Naive thymus-derived CD8-positive, alpha-beta T cell (primary cell): ENCODE results near the gene MIGA2. TPM values are rescaled to one million over a fixed set of nuclear protein-coding genes. Genes with fewer than 3 reads are reported as not detected.

Experiments used
- ATAC-seq, 2 donors: fragments of 150-1000 bp; cut with Tn5 transposase in 1 of 2; sonication (Bioruptor Pico), chemical (Tn5 transposase) in 1 of 2; 1 replicate in 1 of 2; 2 replicates in 1 of 2; pipeline ENCODE4 v1.10.0; 2021; ENCODE audit warnings: mild to moderate bottlenecking in 2 of 2, moderate library complexity in 2 of 2
- POLR2A ChIA-PET: fragments of 350-600 bp; sonication (Branson Sonifier 250); formaldehyde crosslinking; loops from one replicate; lab custom pipeline; 2021; ENCODE audit warnings: antibody characterized with exemption; lab: Charles Lee
- DNase-seq, 10 donors: peaks; one replicate each; pipeline versions ENCODE4 v3.0.0 to v3.0.0-alpha.2; 2020 to 2022
- H3K27ac Mint-ChIP-seq, 10 donors: one replicate each; pipeline ENCODE4 v1.8.0; 2020 to 2022; ENCODE audit warnings: mild to moderate bottlenecking in 10 of 10, mixed read lengths in 10 of 10, moderate library complexity in 4 of 10, inconsistent platforms in 1 of 10
- H3K27me3 Mint-ChIP-seq, 5 donors: one replicate each; pipeline ENCODE4 v1.8.0; 2021 to 2022; ENCODE audit warnings: mixed read lengths in 5 of 5
- H3K36me3 Mint-ChIP-seq, 3 donors: one replicate each; pipeline ENCODE4 v1.8.0; 2020 to 2022; ENCODE audit warnings: mixed read lengths in 3 of 3, mild to moderate bottlenecking in 2 of 3, inconsistent platforms in 1 of 3
- H3K4me1 Mint-ChIP-seq, 4 donors: one replicate each; pipeline ENCODE4 v1.8.0; 2021 to 2022; ENCODE audit warnings: mixed read lengths in 4 of 4
- H3K4me3 Mint-ChIP-seq, 10 donors: one replicate each; pipeline ENCODE4 v1.8.0; 2020 to 2022; ENCODE audit warnings: mild to moderate bottlenecking in 10 of 10, mixed read lengths in 10 of 10, moderate library complexity in 6 of 10, inconsistent platforms in 1 of 10
- H3K9me3 Mint-ChIP-seq, 9 donors: one replicate each; pipeline ENCODE4 v1.8.0; 2020 to 2022; ENCODE audit warnings: mixed read lengths in 9 of 9, mild to moderate bottlenecking in 3 of 9, inconsistent platforms in 1 of 9, moderate library complexity in 1 of 9
- polyA plus RNA-seq, 3 donors: library from polyadenylated mRNA; unstranded; fragments of 300-500 nt; fragmentation: Illumina TruSeq; gene quantifications; one replicate each; pipeline ENCODE4 v1.2.3, GENCODE V29; 2021
- total RNA-seq, 8 experiments: library from RNA in 2 of 8; stranded (reverse) in 2 of 8; gene quantifications; one replicate each; pipeline ENCODE4 v1.2.3 and lab custom pipeline; 2021 to 2026

The MIGA2 gene
- total and polyA plus RNA-seq, 5 experiments from 2014 or later: 5.9 to 88.3 (median 11.3) TPM

DNA sequence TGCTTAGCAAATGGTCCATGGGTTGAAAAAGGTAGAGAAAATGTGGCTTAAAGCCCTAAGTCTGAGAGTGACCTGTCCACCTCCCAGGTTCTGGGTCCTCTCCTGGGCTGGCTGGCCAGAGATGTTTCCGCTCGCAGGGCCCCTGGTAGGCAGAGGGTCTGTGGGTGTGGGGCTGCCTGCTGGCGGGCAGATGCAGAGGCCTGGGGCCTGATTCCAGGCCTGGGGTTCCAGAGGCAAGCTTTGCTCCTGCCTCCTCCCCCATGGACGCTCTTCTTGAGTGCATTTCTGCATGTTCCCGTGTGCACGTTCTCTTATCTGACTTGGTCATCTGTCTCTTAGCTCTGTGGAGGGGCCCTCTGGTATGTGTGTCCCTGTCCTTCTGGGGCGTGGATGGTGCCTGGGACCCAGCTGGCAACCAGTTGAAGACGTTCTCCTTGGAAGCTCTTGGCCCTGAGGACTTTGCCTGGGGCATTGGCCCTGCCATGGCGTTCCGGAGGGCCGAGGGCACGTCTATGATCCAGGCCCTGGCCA, 3.8 kb downstream of the MIGA2 start:
- Mint-ChIP-seq H3K9me3 (no peaks in the 10 kb centered on the region), H3K36me3 (peaks cover 0 to 39% (median 4%) of the 10 kb centered on the region in 3 donors), H3K27ac (peak overlapping the region in 2 of 10 donors; percentile 45 to 71), H3K4me1 (peaks cover 22 to 51% (median 35%) of the 10 kb centered on the region in 4 donors), H3K27me3 (no peaks in the 10 kb centered on the region), H3K4me3 (peak overlapping the region in 2 of 10 donors; percentile 22 to 60)
- ATAC-seq (no peak), DNase-seq (no peak)
- POLR2A ChIA-PET: interaction anchor here (0.7 kb wide), 1 partner anchor 86 kb away, joined by 3 read pairs; no protein-coding TSS in a partner anchor

DNA sequence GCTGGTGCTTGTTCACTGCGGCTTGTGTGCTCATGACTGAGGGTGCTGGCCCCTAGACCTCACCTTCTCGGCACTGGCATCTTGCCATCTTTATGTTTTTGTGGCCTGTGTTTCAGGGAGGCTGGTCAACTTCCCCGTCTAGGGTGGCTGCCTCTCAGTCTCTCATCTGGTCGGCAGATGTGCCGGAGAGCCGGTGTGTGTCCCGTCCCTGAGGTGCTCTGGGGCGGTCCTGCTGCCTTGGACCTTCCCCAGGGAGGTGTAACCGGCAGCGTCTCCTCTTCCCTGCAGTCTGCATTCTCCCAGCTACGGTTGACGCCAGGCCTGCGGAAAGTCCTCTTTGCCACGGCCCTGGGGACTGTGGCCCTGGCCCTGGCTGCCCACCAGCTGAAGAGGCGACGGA, 5.6 kb downstream of the MIGA2 start:
- ATAC-seq (no peak), DNase-seq (no peak)
- Mint-ChIP-seq H3K27me3 (no peaks in the 10 kb centered on the region), H3K36me3 (peaks cover 0 to 51% (median 4%) of the 10 kb centered on the region in 3 donors), H3K27ac (no peak overlapping the region), H3K4me3 (no peak overlapping the region), H3K4me1 (peaks cover 12 to 37% (median 23%) of the 10 kb centered on the region in 4 donors), H3K9me3 (no peaks in the 10 kb centered on the region)
- POLR2A ChIA-PET: interaction anchor here (0.6 kb wide), 1 partner anchor 22 kb away, joined by 3 read pairs; no protein-coding TSS in a partner anchor

DNA sequence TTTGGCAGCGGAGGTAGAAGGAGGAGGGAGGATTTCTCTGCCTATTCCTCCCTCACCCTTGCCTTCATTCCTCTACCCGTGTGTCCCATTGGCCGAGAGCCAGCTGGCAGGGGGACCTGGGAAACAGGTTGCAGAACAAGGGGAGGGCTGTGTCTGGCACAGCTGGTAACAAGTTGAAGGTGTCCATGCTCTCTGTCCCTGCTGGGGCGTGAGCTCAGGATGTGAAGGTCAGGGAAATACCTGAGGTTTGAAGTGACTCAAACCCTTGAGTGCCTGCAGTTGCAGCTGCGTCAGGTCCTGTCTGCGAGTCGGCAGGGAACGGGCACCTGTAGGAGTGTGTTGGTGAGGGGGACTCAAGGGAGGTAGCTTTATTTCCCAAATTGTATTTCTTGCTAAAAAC, 16.2 kb downstream of the MIGA2 start:
- Mint-ChIP-seq H3K27me3 (no peaks in the 10 kb centered on the region), H3K4me3 (no peak overlapping the region), H3K27ac (no peak overlapping the region), H3K4me1 (peaks cover 0 to 3% (median 0%) of the 10 kb centered on the region in 4 donors), H3K36me3 (peaks cover 0 to 84% (median 15%) of the 10 kb centered on the region in 3 donors), H3K9me3 (no peaks in the 10 kb centered on the region)
- no peak for ATAC-seq
- POLR2A ChIA-PET: interaction anchor here (0.7 kb wide), 1 partner anchor 866 kb away, joined by 3 read pairs; no protein-coding TSS in a partner anchor
- DNase-seq: no peak

DNA sequence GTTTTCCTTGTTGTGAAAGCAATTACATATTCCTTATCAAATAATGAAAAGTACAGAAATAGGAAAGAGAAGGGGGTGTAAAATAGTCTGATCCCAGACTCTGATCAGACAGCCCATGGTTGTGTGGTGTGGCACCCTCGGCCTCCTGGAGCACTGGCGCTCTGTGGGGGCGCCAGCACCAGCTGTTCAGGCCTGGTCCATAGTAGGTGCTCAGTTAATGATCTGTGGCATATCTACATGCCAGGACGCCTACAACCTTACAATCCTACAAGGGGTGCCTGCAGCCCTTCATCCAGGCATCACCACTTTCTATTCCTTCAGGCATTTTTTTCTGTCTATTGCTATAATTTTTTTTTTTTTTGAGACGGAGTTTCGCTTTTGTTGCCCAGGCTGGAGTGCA, 16.6 kb downstream of the MIGA2 start:
- POLR2A ChIA-PET: interaction anchor here (0.7 kb wide), 1 partner anchor 866 kb away, joined by 3 read pairs; no protein-coding TSS in a partner anchor

DNA sequence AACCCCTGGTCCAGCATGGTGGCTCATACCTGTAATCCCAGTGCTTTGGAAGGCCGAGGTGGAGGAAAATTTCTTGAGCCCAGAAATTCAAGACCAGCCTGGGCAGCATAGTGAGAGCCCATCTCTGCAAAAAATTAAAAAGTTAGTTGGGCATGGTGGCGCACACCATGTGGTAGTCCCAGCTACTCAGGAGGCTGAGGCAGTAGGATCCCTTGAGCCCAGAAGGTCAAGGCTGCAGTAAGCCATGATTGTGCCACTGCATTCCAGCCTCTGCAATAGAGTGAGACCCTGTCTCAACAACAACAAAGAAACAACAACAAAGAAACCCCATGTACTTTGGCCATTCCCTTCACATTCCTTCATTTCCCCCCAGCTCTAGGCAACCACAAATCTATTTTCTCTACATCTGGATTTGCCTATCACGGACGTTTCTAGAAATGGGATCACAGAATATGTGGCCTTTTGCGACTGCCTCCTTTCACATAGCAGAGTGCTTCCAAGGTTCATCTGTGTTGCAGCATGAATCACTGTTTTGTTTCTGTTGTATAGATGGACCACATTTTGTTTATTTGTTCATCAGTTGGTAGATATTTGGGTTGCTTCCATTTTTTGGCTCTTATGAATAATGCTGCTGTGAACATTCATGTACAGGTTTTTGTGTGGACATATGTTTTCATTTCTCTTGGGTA, 17.9 kb downstream of the MIGA2 start:
- Mint-ChIP-seq H3K36me3 (peaks cover 0 to 80% (median 9%) of the 10 kb centered on the region in 3 donors), H3K27me3 (no peaks in the 10 kb centered on the region), H3K4me1 (peaks cover 0 to 3% (median under 1%) of the 10 kb centered on the region in 4 donors), H3K9me3 (no peaks in the 10 kb centered on the region), H3K27ac (peak overlapping the region in 1 of 10 donors; percentile 24), H3K4me3 (no peak overlapping the region)
- POLR2A ChIA-PET: no interaction called here
- no peak for DNase-seq
- no peak for ATAC-seq

More for the DNA sequence above, 16.6 kb downstream of the MIGA2 start:
- Mint-ChIP-seq H3K4me1 (peaks cover 0 to 3% (median under 1%) of the 10 kb centered on the region in 4 donors), H3K36me3 (peaks cover 0 to 85% (median 15%) of the 10 kb centered on the region in 3 donors), H3K27me3 (no peaks in the 10 kb centered on the region), H3K27ac (no peak overlapping the region), H3K4me3 (no peak overlapping the region), H3K9me3 (no peaks in the 10 kb centered on the region)
- no peak for ATAC-seq
- DNase-seq: no peak

DNA sequence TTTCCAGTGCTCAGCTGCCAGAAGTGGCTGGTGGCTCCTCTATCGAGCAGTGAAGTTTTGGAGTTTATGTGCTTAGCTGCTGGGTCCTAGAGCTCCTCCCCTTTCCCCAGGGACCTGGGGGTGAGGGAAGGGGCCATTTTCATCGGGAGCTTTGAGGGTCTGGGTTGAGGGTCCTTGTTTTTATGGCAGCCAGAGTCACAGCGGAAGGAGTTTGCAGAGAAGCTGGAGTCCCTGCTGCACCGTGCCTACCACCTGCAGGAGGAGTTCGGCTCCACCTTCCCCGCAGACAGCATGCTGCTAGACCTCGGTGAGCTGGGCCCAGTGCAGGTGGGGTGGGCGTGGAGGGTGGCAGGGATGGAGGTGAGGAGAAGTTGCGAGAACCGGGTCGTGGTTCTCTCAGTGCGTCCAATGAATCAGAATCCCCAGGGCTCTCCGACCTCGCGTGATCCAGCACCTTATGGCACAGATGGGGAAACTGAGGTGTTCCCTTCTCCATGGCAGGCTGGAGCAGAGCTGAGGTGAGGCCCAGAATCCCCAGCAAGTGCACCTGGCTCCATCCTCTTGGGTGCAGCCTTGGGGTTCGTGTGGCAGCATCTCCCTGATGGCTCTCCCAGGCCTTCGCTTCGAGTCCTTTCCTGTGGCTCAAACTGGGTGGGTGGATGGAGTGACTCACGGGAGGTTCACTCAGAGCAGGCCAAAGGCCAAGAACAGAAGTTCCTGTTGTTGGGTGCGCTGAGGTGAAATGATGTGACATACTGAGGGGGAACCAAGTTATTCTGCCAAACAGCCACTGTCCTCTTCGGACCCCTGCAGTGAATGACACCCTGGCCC, 22.8 kb downstream of the MIGA2 start:
- Mint-ChIP-seq H3K27me3 (no peaks in the 10 kb centered on the region), H3K9me3 (no peaks in the 10 kb centered on the region), H3K4me3 (no peak overlapping the region), H3K4me1 (peaks cover 0 to 3% (median under 1%) of the 10 kb centered on the region in 4 donors), H3K36me3 (peaks cover 0 to 67% (median 11%) of the 10 kb centered on the region in 3 donors), H3K27ac (no peak overlapping the region)
- DNase-seq: no peak
- POLR2A ChIA-PET: no interaction called here
- no peak for ATAC-seq

DNA sequence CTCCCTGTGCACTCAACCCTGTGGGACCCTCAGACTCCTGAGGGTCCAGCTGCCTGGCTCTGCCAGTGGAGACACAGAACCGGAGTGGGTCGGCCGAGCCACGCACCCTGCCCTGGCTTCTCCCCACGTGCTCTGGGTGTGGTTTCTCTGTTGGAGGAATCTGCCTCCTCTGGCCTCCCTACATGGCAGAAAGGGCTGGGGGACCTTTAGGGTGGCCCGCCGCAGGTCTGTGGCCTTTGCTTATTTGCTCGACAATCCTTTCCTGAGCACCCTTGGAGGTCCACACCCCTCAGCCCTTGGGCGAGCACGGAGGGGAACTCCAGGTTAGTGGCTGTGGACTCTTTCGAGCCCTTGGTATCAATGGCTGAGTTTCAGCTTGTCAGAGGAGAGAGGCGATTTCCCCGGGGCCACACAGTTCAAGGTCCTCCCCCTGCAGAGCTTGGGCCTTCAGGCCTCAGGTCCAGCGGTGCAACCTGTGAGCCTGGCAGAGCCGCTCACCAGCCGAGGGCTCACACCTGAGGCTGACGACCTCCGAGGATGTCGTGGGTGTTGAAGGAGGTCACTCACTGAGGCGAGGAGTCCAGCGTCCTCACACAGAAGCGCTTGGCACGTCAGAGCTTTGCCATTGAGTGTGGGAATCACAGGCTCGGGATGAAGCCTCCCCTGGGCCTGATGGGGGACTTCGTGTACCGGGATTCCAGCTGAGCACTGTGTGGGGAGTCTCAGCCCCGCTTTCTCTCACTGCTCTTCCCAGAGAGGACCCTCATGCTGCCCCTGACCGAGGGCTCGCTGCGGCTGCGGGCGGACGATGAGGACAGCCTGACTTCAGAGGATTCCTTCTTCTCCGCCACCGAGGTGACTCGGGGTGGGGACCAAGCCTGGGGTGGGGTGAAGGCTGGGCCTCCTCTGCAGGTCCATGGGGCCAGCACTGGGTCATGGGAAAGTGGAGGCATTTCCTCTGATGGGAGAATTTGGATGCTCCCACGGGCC, 23.7 kb downstream of the MIGA2 start:
- no peak overlapping the region for H3K27ac Mint-ChIP-seq
- H3K4me3 Mint-ChIP-seq: no peak overlapping the region
- H3K36me3 Mint-ChIP-seq: peaks cover 0 to 67% (median 7%) of the 10 kb centered on the region in 3 donors
- POLR2A ChIA-PET: interaction anchor here (0.6 kb wide), 1 partner anchor 30 kb away, joined by 4 read pairs; no protein-coding TSS in a partner anchor
- ATAC-seq (no peak), DNase-seq (no peak)
- no peaks in the 10 kb centered on the region for H3K9me3 Mint-ChIP-seq
- peaks cover 0 to 3% (median 0%) of the 10 kb centered on the region in 4 donors for H3K4me1 Mint-ChIP-seq
- no peaks in the 10 kb centered on the region for H3K27me3 Mint-ChIP-seq

DNA sequence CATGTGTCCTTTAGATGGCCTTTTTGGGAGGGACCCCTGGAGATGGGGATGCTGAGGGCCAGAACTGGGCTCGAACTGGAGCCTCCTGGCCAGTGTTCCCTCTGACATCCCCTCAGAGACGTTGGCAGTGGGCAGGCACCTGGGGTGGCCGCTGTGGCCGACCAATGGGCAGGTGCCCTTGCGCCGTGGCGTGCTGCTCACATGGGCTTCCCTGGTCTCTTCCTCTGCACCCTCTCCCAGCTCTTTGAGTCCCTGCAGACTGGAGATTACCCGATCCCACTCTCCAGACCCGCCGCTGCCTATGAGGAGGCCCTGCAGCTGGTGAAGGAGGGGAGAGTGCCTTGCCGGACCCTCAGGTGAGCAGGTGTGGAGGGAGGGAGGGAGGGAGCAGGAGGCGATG, 24.6 kb downstream of the MIGA2 start:
- Mint-ChIP-seq H3K4me3 (no peak overlapping the region), H3K27me3 (no peaks in the 10 kb centered on the region), H3K4me1 (peaks cover 0 to 3% (median 0%) of the 10 kb centered on the region in 4 donors), H3K9me3 (no peaks in the 10 kb centered on the region), H3K36me3 (peaks cover 0 to 68% (median 7%) of the 10 kb centered on the region in 3 donors), H3K27ac (no peak overlapping the region)
- ATAC-seq (no peak), DNase-seq (no peak)
- POLR2A ChIA-PET: no interaction called here

DNA sequence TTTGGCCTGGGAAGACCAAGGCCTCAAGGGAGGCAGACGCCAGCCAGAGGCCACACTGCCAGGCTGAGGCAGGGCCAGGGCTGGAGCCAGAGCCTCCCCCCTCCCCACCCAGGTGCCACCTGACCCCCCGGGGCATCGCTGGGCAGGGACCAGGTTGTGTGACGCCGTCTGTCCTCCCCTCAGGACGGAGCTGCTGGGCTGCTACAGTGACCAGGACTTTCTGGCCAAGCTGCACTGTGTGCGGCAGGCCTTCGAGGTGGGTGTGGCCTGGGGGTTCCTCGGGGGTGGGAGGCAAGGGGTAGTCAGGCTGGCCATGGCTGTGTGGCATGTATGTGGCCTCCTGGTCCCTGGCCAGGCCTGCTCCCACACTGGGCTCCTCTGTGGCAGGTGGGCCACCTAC, 26.6 kb downstream of the MIGA2 start:
- POLR2A ChIA-PET: no interaction called here
- DNase-seq: no peak
- no peak for ATAC-seq
- H3K4me1 Mint-ChIP-seq: peaks cover 0 to 1% (median under 1%) of the 10 kb centered on the region in 4 donors
- no peaks in the 10 kb centered on the region for H3K9me3 Mint-ChIP-seq
- H3K4me3 Mint-ChIP-seq: no peak overlapping the region
- no peaks in the 10 kb centered on the region for H3K27me3 Mint-ChIP-seq
- H3K36me3 Mint-ChIP-seq: peaks cover 0 to 57% (median 4%) of the 10 kb centered on the region in 3 donors
- H3K27ac Mint-ChIP-seq: no peak overlapping the region

DNA sequence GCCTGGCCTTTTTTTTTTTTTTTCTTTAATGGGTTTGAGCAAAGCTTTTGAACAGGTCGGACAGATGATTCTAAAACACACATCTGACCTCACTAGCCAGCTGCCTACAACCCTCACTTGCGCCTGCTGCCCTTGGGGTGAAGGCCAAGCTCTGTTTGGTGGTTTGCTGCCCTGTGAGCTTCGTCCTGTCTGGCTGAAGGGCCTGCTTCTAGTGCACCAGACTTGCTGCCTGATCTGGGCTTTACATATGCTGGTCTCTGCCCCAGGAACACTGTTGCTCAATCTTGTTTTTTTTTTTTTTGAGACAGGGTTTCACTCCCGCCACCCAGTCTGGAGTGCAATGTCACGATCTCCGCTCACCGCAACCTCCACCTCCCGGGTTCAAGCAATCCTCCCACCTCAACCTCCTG, 28.1 kb downstream of the MIGA2 start:
- Mint-ChIP-seq H3K4me3 (no peak overlapping the region), H3K27ac (peak overlapping the region in 1 of 10 donors; percentile 40), H3K9me3 (no peaks in the 10 kb centered on the region), H3K4me1 (peaks cover 8 to 15% (median 14%) of the 10 kb centered on the region in 4 donors), H3K36me3 (peaks cover 0 to 49% (median 4%) of the 10 kb centered on the region in 3 donors), H3K27me3 (no peaks in the 10 kb centered on the region)
- POLR2A ChIA-PET: interaction anchor here (0.7 to 1.2 kb wide), 3 partner anchors 19 to 581 kb away, joined by 3 to 4 read pairs (median 3); no protein-coding TSS in a partner anchor
- no peak for ATAC-seq
- no peak for DNase-seq

DNA sequence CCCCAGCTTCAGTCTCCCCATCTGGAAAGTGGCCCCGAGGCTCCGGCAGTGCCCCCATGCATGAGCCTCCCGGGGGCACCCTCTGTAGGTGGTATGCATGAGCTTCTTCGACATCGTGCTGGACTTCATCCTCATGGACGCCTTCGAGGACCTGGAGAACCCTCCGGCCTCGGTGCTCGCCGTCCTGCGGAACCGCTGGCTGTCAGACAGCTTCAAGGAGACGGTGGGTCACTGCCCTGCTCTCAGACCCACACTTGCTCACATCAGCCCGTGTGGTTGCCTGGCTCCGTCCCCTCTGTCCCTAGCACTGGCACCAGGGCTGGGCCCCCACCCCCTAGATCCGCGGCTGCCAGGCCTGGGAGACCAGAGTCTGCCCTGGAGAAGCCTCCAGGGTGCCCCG, 31.7 kb downstream of the MIGA2 start:
- Mint-ChIP-seq H3K27me3 (no peaks in the 10 kb centered on the region), H3K27ac (peak overlapping the region; percentile 78 to 96 (median 90)), H3K4me3 (peak overlapping the region in 6 of 10 donors; percentile 63 to 82 (median 70)), H3K36me3 (peaks cover 0 to 30% (median 2%) of the 10 kb centered on the region in 3 donors), H3K9me3 (no peaks in the 10 kb centered on the region), H3K4me1 (peaks cover 17 to 48% (median 41%) of the 10 kb centered on the region in 4 donors)
- ATAC-seq (no peak), DNase-seq (no peak)
- POLR2A ChIA-PET: interaction anchor here (1.2 to 3.4 kb wide), 5 partner anchors 12 to 344 kb away, joined by 3 to 39 read pairs (median 4); partner anchors contain the start of genes CRAT, DOLPP1, SH3GLB2 and ZDHHC12
